Measurements from ENCODE around the gene GTF2H1.

DNA sequence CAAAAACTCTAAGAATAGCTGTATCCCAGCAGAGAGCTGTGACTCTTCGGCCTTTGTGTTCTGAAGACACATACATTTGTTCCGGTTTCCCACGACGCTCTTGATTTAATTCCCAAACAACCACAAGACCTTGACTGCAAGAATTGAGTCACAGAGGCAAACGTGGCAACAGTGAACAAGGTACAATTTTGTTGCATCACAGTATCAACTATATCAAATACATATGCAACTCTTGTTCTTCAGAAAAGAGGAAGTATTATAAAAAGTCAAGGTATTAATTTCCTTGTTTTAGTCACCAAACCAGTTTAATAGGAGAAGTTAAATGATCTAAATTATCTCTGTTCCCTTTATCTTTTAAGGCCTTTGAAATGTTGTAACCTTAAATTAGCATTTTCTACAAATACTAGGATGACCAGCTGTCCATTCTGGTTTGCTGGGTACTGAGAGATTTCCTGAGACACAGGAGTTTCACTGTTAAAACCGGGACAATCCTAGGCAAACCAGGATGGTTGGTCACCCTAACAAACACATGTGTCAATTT lies 11.5 kb upstream of the GTF2H1 start:
- TF ChIP-seq, protein P1, sequence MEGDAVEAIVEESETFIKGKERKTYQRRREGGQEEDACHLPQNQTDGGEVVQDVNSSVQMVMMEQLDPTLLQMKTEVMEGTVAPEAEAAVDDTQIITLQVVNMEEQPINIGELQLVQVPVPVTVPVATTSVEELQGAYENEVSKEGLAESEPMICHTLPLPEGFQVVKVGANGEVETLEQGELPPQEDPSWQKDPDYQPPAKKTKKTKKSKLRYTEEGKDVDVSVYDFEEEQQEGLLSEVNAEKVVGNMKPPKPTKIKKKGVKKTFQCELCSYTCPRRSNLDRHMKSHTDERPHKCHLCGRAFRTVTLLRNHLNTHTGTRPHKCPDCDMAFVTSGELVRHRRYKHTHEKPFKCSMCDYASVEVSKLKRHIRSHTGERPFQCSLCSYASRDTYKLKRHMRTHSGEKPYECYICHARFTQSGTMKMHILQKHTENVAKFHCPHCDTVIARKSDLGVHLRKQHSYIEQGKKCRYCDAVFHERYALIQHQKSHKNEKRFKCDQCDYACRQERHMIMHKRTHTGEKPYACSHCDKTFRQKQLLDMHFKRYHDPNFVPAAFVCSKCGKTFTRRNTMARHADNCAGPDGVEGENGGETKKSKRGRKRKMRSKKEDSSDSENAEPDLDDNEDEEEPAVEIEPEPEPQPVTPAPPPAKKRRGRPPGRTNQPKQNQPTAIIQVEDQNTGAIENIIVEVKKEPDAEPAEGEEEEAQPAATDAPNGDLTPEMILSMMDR (IDR thresholded peaks at IDR 0.05; ENCODE audit: low read length), result no peak
- TF ChIP-seq EZH2 (IDR thresholded peaks at IDR 0.05; ENCODE audit: borderline replicate concordance, low read length), result no peak
